ENCODE measurements around the gene DOCK4. TPM values are rescaled to one million over a fixed set of nuclear protein-coding genes. Genes with fewer than 3 reads are reported as not detected.

The DOCK4 gene
- total RNA-seq, 1 experiment from 2014 or later = 4.9 TPM

GRCh38 chr7:112133328-112133727 is 72.9 kb downstream of the DOCK4 start:
- Histone ChIP-seq H4K20me1 (ENCODE audit: control insufficient read depth, insufficient read depth, insufficient read length) (no peaks in the 10 kb centered on the region), H3K27me3 (ENCODE audit: insufficient read depth, low read length) (no peaks in the 10 kb centered on the region), H3K14ac (ENCODE audit: insufficient read depth, low read length) (no peak overlapping the region), H3K56ac (ENCODE audit: insufficient read length, low read depth, low read length) (no peak overlapping the region), H3K9ac (ENCODE audit: extremely low read depth, insufficient read length, low read length) (no peak overlapping the region), H3K79me1 (ENCODE audit: insufficient read depth, low read depth, low read length, poor library complexity, severe bottlenecking) (no peaks in the 10 kb centered on the region), H3K27ac (ENCODE audit: insufficient read length, low read depth, low read length) (no peak overlapping the region), H4K8ac (replicated peaks; ENCODE audit: insufficient read length, low read depth, low read length) (no peak overlapping the region), H3T11ph (ENCODE audit: low read length) (no peak overlapping the region), H2BK20ac (ENCODE audit: low read depth, low read length, poor library complexity, severe bottlenecking) (no peak overlapping the region), H3K18ac (ENCODE audit: insufficient read length, low read depth, low read length) (no peak overlapping the region), H3K4ac (ENCODE audit: low read depth, low read length) (no peak overlapping the region), H3K23ac (ENCODE audit: insufficient read length, low read depth, low read length) (no peak overlapping the region), H4K91ac (ENCODE audit: insufficient read length, low read depth, low read length) (no peak overlapping the region), H3K4me1 (ENCODE audit: insufficient read depth, low read length) (peaks cover 18% of the 10 kb centered on the region; the same call in 1 of the 2 replicates), H2BK5ac (ENCODE audit: insufficient read length, low read length) (no peak overlapping the region), H3K23me2 (ENCODE audit: insufficient read length, low read depth, low read length, poor library complexity, severe bottlenecking) (no peaks in the 10 kb centered on the region), H3K4me2 (ENCODE audit: insufficient read depth, insufficient read length, low read length) (no peak overlapping the region), H2BK15ac (ENCODE audit: low read depth, low read length) (no peak overlapping the region), H3K9me3 (ENCODE audit: control insufficient read depth, low read depth, low read length) (no peaks in the 10 kb centered on the region), H2BK120ac (ENCODE audit: low read depth, low read length, poor library complexity, severe bottlenecking) (no peak overlapping the region), H4K5ac (ENCODE audit: insufficient read length, low read depth, low read length) (no peak overlapping the region), H2BK12ac (ENCODE audit: insufficient read length, low read depth, low read length) (no peak overlapping the region), H2AK5ac (ENCODE audit: insufficient read length, low read length) (no peak overlapping the region), H2AFZ (ENCODE audit: low read length) (no peak overlapping the region), H3K79me2 (ENCODE audit: insufficient read depth, low read length) (no peaks in the 10 kb centered on the region)
- Mint-ChIP-seq H3K36me3 (ENCODE audit: insufficient read depth in 1 of 3, low read depth in 3 of 3) (no peaks in the 10 kb centered on the region), H3K27ac (no peak overlapping the region), H3K27me3 (ENCODE audit: low read depth) (no peaks in the 10 kb centered on the region), H3K4me3 (no peak overlapping the region), H3K9me3 (no peaks in the 10 kb centered on the region; a peak in 1 of 5 replicates), H3K4me1 (peaks cover 18 to 40% of the 10 kb centered on the region in 2 experiments)
- no peak for DNase-seq
- TF ChIP-seq, protein P1, sequence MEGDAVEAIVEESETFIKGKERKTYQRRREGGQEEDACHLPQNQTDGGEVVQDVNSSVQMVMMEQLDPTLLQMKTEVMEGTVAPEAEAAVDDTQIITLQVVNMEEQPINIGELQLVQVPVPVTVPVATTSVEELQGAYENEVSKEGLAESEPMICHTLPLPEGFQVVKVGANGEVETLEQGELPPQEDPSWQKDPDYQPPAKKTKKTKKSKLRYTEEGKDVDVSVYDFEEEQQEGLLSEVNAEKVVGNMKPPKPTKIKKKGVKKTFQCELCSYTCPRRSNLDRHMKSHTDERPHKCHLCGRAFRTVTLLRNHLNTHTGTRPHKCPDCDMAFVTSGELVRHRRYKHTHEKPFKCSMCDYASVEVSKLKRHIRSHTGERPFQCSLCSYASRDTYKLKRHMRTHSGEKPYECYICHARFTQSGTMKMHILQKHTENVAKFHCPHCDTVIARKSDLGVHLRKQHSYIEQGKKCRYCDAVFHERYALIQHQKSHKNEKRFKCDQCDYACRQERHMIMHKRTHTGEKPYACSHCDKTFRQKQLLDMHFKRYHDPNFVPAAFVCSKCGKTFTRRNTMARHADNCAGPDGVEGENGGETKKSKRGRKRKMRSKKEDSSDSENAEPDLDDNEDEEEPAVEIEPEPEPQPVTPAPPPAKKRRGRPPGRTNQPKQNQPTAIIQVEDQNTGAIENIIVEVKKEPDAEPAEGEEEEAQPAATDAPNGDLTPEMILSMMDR (conservative IDR thresholded peaks at IDR 0.05) = no peak
- no CpG with 5 or more reads among the region's 7 CpGs for WGBS (ENCODE audit: extremely low coverage, insufficient read length, low lambda C conversion rate)
